GM21515 (cell line): ENCODE results near the gene FBXO42.

Experiments
- ATAC-seq: cut with Tn5 transposase; IDR thresholded peaks from one replicate; pipeline ENCODE4 v1.9.1; 2021; ENCODE audit not compliant: unreplicated experiment

FBXO42 gene

GRCh38 chr1:16326833-16327404, 25.4 kb downstream of the FBXO42 start:
- ATAC-seq, result no peak

- no peak for ATAC-seq
Observed at GRCh38 chr1:16324456-16324890, 27.8 kb downstream of the FBXO42 start.

- no peak for ATAC-seq
Observed at GRCh38 chr1:16321176-16321867, 31.0 kb downstream of the FBXO42 start.

GRCh38 chr1:16318555-16318954, 33.7 kb downstream of the FBXO42 start:
- ATAC-seq, result no peak

- no peak for ATAC-seq
Observed at GRCh38 chr1:16315437-16315836, 36.8 kb downstream of the FBXO42 start.

GRCh38 chr1:16307222-16307621, 45.1 kb downstream of the FBXO42 start:
- no peak for ATAC-seq

- no peak for ATAC-seq
Observed at GRCh38 chr1:16302709-16303627, 49.3 kb downstream of the FBXO42 start.

GRCh38 chr1:16300436-16300835, 51.8 kb downstream of the FBXO42 start:
- ATAC-seq, result no peak

- no peak for ATAC-seq
Observed at GRCh38 chr1:16298653-16299052, 53.6 kb downstream of the FBXO42 start.

- no peak for ATAC-seq
Observed at GRCh38 chr1:16296643-16297042, 55.6 kb downstream of the FBXO42 start.

- ATAC-seq, result no peak
Observed at GRCh38 chr1:16294219-16295212, 57.8 kb downstream of the FBXO42 start.

GRCh38 chr1:16293538-16293937, 58.7 kb downstream of the FBXO42 start:
- ATAC-seq, result no peak

- ATAC-seq, result no peak
Observed at GRCh38 chr1:16292739-16293138, 59.5 kb downstream of the FBXO42 start.

- ATAC-seq, result no peak
Observed at GRCh38 chr1:16289959-16290358, 62.3 kb downstream of the FBXO42 start.

GRCh38 chr1:16286122-16286521, 66.2 kb downstream of the FBXO42 start:
- no peak for ATAC-seq

GRCh38 chr1:16281765-16282164, 70.5 kb downstream of the FBXO42 start:
- no peak for ATAC-seq

GRCh38 chr1:16279186-16279585, 73.1 kb downstream of the FBXO42 start:
- ATAC-seq, result no peak

GRCh38 chr1:16276302-16277030, 75.8 kb downstream of the FBXO42 start:
- ATAC-seq, result no peak

- no peak for ATAC-seq
Observed at GRCh38 chr1:16275591-16275990, 76.7 kb downstream of the FBXO42 start.

- ATAC-seq, result no peak
Observed at GRCh38 chr1:16267690-16268180, 84.5 kb downstream of the FBXO42 start.
